ENCODE measurements around the gene CYP4F3.
"Not testable (repeated sequence)": the region's sequence is repeated elsewhere in the genome, so short reads cannot be mapped to it uniquely, and the experiment has no call there.

The CYP4F3 gene

GRCh38 chr19:15640294-15640903 is at the start of gene CYP4F3:
TSS of gene CYP4F3 (plus strand) at chr19:15640897. CDS start at chr19:15641416, 519 bp downstream.
- no peak for DNase-seq

- DNase-seq = no peak
These were observed 48.9 kb upstream of the CYP4F3 start for GRCh38 chr19:15591796-15592195.

DNA sequence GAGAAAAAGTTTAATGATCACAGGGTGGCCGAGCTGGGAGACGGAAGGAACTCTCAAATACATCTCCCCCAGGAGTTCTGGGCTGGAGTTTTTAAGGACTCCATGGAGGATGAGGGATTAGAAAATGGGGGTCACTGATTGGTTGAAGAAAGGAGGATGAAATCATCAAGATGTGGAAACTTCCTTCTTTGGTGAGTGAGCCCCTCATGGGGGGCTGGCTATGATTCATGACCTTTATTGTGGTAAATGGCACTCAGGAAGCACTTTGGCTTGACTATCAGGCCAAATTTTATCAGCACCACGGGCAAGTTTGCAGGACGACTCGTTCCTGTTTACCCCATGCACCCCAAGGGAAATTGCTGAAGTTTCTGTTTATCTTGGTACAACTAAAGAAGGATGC is 48.2 kb upstream of the CYP4F3 start:
- not testable (repeated sequence) for DNase-seq

GRCh38 chr19:15593766-15594165 is 46.9 kb upstream of the CYP4F3 start:
- DNase-seq = not testable (repeated sequence)

DNA sequence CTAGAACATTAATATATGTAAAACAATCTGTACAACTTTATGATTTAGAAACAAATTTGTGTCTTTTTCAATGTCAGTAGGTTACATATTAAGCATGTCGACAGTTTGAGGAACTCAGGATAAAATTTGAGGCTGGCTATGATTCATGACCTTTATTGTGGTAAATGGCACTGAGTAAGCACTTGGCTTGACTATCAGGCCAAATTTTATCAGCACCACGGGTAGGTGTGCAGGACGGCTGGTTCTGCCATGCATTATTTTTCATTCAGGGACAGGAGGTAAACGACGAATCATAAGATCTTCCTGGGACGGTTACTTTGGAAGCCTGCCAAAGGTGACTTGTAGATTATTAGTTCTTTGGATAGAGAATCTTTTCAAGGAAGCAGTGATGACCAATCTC is 45.6 kb upstream of the CYP4F3 start:
- DNase-seq = no peak

GRCh38 chr19:15607978-15608925 is 32.4 kb upstream of the CYP4F3 start:
- DNase-seq = not testable (repeated sequence)

DNA sequence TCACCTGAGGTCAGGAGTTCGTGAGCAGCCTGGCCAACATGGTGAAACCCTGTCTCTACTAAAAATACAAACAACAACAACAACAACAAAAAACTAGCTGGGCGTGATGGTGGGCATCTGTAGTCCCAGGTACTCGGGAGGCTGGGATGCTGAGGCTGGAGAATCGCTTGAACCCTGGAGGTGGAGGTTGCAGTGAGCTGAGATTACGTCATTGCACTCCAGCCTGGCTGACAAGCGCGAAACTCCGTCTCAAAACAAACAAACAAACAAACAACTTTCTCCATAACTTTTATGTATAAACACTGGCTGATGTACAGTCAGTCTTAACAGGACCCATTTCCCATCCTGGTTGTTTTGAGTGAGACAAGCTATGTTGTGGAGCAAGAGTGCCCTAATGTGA is 31.4 kb upstream of the CYP4F3 start:
- DNase-seq = no peak

DNA sequence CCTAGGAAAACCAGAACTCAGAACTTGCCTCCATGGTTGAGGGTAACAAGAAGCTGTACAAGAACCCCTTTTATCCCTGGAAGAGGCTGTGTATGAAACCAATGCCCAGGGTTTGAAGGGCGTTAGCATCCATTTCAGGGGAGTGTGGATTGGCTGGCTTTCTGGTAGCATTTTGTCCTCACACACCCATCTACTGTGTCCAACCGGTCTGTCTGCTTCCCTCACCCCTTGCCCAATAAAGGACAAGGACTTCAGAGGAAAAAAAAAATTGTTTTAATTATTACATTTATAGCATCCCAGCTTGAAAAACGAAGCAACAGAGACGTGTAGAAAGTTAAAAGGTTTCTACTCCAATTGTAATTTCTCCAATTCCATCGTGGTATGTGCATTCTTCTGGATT is 28.4 kb upstream of the CYP4F3 start:
- no peak for DNase-seq

DNA sequence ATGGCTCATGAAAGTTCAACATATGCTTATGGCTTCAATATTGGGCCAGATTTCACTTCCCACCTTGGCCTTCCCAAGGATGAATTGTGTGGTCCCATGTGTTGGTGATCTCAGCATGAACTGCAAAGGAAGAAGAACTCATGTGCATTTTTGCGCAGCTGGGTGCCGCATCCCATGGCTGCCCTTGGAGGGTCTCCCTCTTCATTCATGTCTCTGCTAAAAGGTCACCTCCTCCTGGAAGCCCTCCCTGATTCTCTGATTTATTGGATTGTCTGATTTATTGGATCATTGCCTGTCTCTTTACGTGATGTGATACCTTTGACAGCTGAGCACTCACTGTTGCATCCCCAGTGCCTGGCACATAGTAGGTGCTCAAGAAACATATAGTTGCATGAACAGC is 27.4 kb upstream of the CYP4F3 start:
- DNase-seq = no peak

- DNase-seq = no peak
These were observed 26.0 kb upstream of the CYP4F3 start, which contains the start of gene CYP4F8 for GRCh38 chr19:15614507-15615379. TSS of gene CYP4F8 (plus strand) at chr19:15615218. CDS start at chr19:15615617, 399 bp downstream.

GRCh38 chr19:15615526-15615925 is 25.2 kb upstream of the CYP4F3 start:
- DNase-seq = no peak

DNA sequence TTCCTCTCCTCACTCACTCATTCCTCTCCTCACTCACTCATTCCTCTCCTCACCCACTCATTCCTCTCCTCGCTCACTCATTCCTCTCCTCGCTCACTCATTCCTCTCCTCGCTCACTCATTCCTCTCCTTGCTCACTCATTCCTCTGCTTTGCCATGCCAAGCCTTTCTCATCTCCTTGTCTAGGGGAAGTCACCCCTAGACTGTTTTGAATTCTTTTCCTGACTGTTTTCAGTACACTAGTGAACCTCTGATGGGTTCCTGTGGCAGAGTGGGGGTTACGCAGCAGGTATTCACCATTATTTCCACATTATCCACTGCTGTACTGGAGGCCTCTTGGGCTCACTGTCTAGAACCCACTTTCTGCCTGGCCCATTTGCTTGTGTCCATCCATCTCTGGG is 24.5 kb upstream of the CYP4F3 start:
- no peak for DNase-seq

GRCh38 chr19:15616627-15617270 is 23.9 kb upstream of the CYP4F3 start:
- no peak for DNase-seq

DNA sequence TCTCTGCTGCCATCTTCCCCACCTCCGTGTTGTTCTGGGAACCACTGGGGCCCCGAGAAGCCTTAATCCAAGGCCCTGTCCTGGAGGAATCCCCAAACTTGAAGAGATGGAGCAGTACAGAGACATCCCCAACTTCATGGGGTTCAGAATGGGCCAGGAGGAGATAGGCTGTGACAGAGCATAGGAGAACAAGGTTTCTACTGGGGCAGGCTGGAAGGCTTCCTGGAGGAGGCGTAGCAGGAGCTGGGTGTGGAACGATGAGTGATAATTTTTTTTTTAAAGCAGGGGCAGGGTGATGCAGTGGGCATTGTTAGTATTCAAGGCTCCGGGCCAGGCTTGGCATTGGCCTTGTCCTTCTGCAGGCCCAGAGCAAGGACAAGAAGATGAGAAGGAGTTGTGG is 22.4 kb upstream of the CYP4F3 start:
- DNase-seq = no peak

GRCh38 chr19:15621801-15622200 is 18.9 kb upstream of the CYP4F3 start:
- no peak for DNase-seq

- no peak for DNase-seq
These were observed 17.7 kb upstream of the CYP4F3 start for GRCh38 chr19:15622991-15623390.

GRCh38 chr19:15623711-15624318 is 16.9 kb upstream of the CYP4F3 start:
- no peak for DNase-seq

DNA sequence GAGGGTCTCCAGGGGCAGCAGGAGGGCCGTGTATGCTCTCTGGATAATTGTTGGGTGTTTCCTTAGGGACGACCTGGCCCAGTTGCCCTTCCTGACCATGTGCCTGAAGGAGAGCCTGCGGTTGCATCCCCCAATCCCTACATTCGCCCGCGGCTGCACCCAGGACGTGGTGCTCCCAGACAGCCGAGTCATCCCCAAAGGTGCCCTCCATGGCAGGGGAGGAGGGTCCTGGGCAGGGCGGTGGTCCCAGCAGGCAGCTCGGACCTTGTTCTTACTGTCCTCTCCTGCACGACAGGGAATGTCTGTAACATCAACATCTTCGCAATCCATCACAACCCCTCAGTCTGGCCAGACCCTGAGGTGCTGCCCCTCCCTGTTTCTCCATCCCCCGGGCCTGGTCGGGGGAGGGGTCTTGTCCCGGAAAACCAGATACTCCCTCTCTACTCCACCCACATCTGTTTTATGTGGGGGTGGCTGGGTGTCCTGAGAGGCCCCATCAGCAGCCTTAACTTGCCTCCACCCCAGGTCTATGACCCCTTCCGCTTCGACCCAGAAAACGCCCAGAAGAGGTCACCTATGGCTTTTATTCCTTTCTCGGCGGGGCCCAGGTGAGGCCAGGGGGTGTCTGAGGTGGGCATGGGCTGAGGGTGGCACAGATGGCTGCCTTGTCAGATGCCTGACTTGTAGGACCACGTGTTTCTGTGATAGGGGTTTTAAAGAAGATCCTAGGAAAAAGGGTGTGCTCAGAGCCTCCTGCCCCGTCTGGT is 12.3 kb upstream of the CYP4F3 start:
- DNase-seq = no peak

DNA sequence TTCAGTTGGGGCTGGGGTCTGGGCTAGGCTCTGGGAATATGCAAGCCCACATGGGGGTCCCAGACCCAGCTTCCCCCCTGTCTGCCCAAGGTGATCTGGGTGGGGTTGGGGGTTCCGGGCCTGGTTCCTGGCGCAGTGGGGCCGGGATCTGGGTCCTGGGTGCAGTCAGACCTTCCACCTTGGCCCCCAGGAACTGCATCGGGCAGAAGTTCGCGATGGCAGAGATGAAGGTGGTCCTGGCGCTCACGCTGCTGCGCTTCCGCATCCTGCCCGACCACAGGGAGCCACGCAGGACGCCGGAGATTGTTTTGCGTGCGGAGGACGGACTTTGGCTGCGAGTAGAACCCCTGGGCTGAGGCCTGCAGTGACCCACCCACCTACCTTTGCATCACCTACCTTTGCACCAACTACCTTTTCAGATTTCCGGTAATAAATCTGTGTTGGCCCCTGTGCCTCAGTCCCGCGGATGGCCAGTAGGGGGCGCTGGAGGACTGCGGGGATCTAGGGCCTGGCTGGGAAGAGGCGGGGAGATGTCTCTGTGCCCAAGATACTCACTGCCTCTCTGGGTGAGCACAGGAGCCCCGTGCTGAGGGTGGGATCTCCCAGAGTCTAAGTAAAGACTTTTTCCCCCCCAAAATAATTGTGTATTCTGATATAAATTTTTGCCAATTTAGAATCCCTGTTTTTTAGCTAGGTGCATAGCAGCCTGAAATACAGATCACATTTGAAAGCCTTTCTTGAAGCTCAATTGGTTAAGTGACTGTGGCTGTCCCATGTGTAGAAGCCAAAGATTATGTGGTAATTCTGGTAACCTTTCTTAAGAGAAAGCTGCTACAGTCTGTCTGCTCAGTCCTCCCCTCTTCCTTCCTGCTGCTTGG is 11.5 kb upstream of the CYP4F3 start:
- peak; percentile 17 for DNase-seq

GRCh38 chr19:15631817-15632216 is 8.9 kb upstream of the CYP4F3 start:
- no peak for DNase-seq

Measured in NCI-H1048 (cell line).